ENCODE results near the gene ATP8B3. TPM values are rescaled to one million over a fixed set of nuclear protein-coding genes. Genes with fewer than 3 reads are reported as not detected.

Gene ATP8B3
- total RNA-seq, 1 experiment from 2014 or later: 8.7 TPM

DNA sequence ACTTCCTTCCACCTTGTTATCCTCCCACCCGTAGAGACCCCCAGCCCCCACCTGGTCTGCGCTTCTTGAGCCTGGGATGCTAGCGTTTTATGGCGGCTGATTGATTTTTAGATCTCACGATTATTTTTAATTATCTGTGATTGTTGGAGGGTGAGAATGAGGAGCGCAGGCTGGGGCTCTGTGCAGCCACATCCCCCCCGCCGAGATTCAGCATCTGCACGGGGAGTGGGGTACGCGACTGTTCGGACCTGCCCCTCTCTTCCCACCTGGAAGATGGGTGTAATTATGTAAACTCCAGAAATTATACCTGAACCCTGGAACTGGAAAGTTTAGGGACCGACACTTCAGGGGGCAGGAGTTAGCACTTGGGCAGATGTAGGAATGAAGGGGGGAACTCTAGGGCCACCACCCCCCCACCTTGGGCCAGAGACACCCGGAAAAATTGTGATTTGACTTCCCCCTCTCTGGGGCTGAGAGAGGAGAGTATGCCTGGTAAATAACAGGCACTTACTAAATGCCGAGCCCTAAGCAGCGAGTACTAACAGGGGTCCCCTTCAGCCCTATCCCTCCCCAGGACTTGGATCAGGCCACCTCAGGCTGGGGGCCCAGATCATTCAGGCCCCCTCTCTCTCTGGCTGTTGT, 60.6 kb downstream of the ATP8B3 start:
- Histone ChIP-seq H3K4me1 (ENCODE audit: insufficient read depth, low read length, poor library complexity, severe bottlenecking) (no peaks in the 10 kb centered on the region), H3K36me3 (ENCODE audit: insufficient read depth, low read length, poor library complexity, severe bottlenecking) (no peaks in the 10 kb centered on the region), H3K4me3 (ENCODE audit: low read depth, low read length, poor library complexity, severe bottlenecking) (no peak overlapping the region), H3K9me3 (ENCODE audit: low read depth, low read length, poor library complexity, severe bottlenecking) (no peaks in the 10 kb centered on the region), H3K27me3 (replicated peaks; ENCODE audit: insufficient read depth, low read depth, low read length, poor library complexity) (peaks cover 91% of the 10 kb centered on the region), H3K27ac (ENCODE audit: low read depth, low read length, poor library complexity, severe bottlenecking) (no peak overlapping the region)
- ChIA-PET POLR2A (ENCODE audit: low non-redundant PET) (no interaction called here), CTCF (no interaction called here)
- intact Hi-C loops (cut with micrococcal nuclease; ENCODE audit: unreplicated experiment): no loop called here
- DNase-seq (ENCODE audit: low spot score): no peak
- BruUV-seq (replicated peaks): no TSS peak
- TF ChIP-seq CTCF (conservative IDR thresholded peaks at IDR 0.05; ENCODE audit: low read depth, low read length): no peak
- peak; percentile 9 for TF ChIP-seq EZH2 (IDR thresholded peaks at IDR 0.05; ENCODE audit: borderline replicate concordance, low read depth, low read length, poor library complexity, severe bottlenecking)

- TF ChIP-seq EZH2 (IDR thresholded peaks at IDR 0.05; ENCODE audit: borderline replicate concordance, low read depth, low read length, poor library complexity, severe bottlenecking) (no peak), CTCF (conservative IDR thresholded peaks at IDR 0.05; ENCODE audit: low read depth, low read length) (no peak)
- no TSS peak for BruUV-seq (replicated peaks)
- DNase-seq (ENCODE audit: low spot score): no peak
- no peaks in the 10 kb centered on the region for H3K36me3 ChIP-seq (ENCODE audit: insufficient read depth, low read length, poor library complexity, severe bottlenecking)
- H3K27ac ChIP-seq (ENCODE audit: low read depth, low read length, poor library complexity, severe bottlenecking): no peak overlapping the region
- H3K9me3 ChIP-seq (ENCODE audit: low read depth, low read length, poor library complexity, severe bottlenecking): no peaks in the 10 kb centered on the region
- H3K4me3 ChIP-seq (ENCODE audit: low read depth, low read length, poor library complexity, severe bottlenecking): no peak overlapping the region
- intact Hi-C loops (cut with micrococcal nuclease; ENCODE audit: unreplicated experiment): no loop called here
- ChIA-PET POLR2A (ENCODE audit: low non-redundant PET) (no interaction called here), CTCF (no interaction called here)
- peaks cover 86% of the 10 kb centered on the region for H3K27me3 ChIP-seq (replicated peaks; ENCODE audit: insufficient read depth, low read depth, low read length, poor library complexity)
- H3K4me1 ChIP-seq (ENCODE audit: insufficient read depth, low read length, poor library complexity, severe bottlenecking): peaks cover 3% of the 10 kb centered on the region
Observed at GRCh38 chr19:1750343-1751021, 61.6 kb downstream of the ATP8B3 start.

- ChIA-PET CTCF (no interaction called here), POLR2A (ENCODE audit: low non-redundant PET) (no interaction called here)
- Histone ChIP-seq H3K4me3 (ENCODE audit: low read depth, low read length, poor library complexity, severe bottlenecking) (no peak overlapping the region), H3K4me1 (ENCODE audit: insufficient read depth, low read length, poor library complexity, severe bottlenecking) (peaks cover 10% of the 10 kb centered on the region), H3K27me3 (replicated peaks; ENCODE audit: insufficient read depth, low read depth, low read length, poor library complexity) (peaks cover 86% of the 10 kb centered on the region), H3K27ac (ENCODE audit: low read depth, low read length, poor library complexity, severe bottlenecking) (no peak overlapping the region), H3K36me3 (ENCODE audit: insufficient read depth, low read length, poor library complexity, severe bottlenecking) (no peaks in the 10 kb centered on the region), H3K9me3 (ENCODE audit: low read depth, low read length, poor library complexity, severe bottlenecking) (no peaks in the 10 kb centered on the region)
- TF ChIP-seq EZH2 (IDR thresholded peaks at IDR 0.05; ENCODE audit: borderline replicate concordance, low read depth, low read length, poor library complexity, severe bottlenecking) (peak; percentile 90), CTCF (conservative IDR thresholded peaks at IDR 0.05; ENCODE audit: low read depth, low read length) (no peak)
- BruUV-seq (replicated peaks): no TSS peak
- DNase-seq (ENCODE audit: low spot score): no peak
- intact Hi-C loops (cut with micrococcal nuclease; ENCODE audit: unreplicated experiment): no loop called here
Observed at GRCh38 chr19:1749373-1750342, 62.4 kb downstream of the ATP8B3 start.
